Ishikawa (cell line): ENCODE data around the gene NTRK1.

ENCODE experiments used
- CEBPB ChIP-seq: IDR thresholded peaks from 2 replicates; pipeline ENCODE4 v1.6.1; 2012
- CREB1 ChIP-seq: IDR thresholded peaks from 2 replicates; pipeline ENCODE4 v1.6.1; 2012; ENCODE audit warnings: low read depth
- EGR1 ChIP-seq: IDR thresholded peaks from 2 replicates; pipeline ENCODE4 v1.6.1; 2012
- EP300 ChIP-seq: IDR thresholded peaks from 2 replicates; pipeline ENCODE4 v1.6.1; 2012; ENCODE audit warnings: borderline replicate concordance
- FOXM1 ChIP-seq: IDR thresholded peaks from 2 replicates; pipeline ENCODE4 v1.6.1; 2012; ENCODE audit warnings: low read depth, borderline replicate concordance
- NFIC ChIP-seq: IDR thresholded peaks from 2 replicates; pipeline ENCODE4 v1.6.1; 2012
- RAD21 ChIP-seq: IDR thresholded peaks from 2 replicates; pipeline ENCODE4 v1.6.1; 2012; ENCODE audit warnings: low read depth
- TAF1 ChIP-seq: IDR thresholded peaks from 2 replicates; pipeline ENCODE4 v1.6.1; 2012; ENCODE audit warnings: low read depth, mild to moderate bottlenecking
- TCF12 ChIP-seq: IDR thresholded peaks from 2 replicates; pipeline ENCODE4 v1.6.1; 2012; ENCODE audit warnings: low read depth
- TEAD4 ChIP-seq: IDR thresholded peaks from 2 replicates; pipeline ENCODE4 v1.6.1; 2012
- YY1 ChIP-seq: IDR thresholded peaks from 2 replicates; pipeline ENCODE4 v1.6.1; 2012; ENCODE audit warnings: low read depth
- ZBTB7A ChIP-seq: IDR thresholded peaks from 2 replicates; pipeline ENCODE4 v1.6.1; 2012; ENCODE audit warnings: low read depth
- TF ChIP-seq, protein P1 (sequence below): IDR thresholded peaks from 2 replicates; pipeline ENCODE4 v1.6.1; 2012; ENCODE audit warnings: low read depth, mild to moderate bottlenecking
- TF ChIP-seq, protein P2 (sequence below): IDR thresholded peaks from 2 replicates; pipeline ENCODE4 v1.6.1; 2012
- TF ChIP-seq, protein P3 (sequence below): IDR thresholded peaks from 2 replicates; pipeline ENCODE4 v1.6.1; 2012

The NTRK1 gene

DNA sequence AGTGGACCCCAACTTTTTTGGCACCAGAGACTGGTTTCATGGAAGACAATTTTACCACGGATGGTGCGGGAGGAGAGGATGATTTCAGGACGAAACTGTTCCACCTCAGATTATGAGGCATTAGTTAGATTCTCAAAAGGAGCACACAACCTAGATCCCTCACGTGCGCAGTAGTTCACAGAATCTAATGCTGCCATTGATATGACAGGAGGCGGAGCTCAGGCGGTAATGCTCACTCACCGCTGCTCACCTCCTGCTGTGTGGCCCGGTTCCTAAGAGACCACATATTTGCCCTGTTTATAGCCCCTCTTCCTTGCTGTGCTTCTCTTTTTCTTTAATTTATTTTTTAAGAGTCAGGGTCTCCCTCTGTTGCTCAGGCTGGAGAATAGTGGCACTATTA is 4.6 kb downstream of the NTRK1 start:
- TF ChIP-seq RAD21 (no peak), TAF1 (no peak), TCF12 (no peak), CEBPB (no peak), FOXM1 (no peak), TEAD4 (no peak)
- TF ChIP-seq, protein P1, sequence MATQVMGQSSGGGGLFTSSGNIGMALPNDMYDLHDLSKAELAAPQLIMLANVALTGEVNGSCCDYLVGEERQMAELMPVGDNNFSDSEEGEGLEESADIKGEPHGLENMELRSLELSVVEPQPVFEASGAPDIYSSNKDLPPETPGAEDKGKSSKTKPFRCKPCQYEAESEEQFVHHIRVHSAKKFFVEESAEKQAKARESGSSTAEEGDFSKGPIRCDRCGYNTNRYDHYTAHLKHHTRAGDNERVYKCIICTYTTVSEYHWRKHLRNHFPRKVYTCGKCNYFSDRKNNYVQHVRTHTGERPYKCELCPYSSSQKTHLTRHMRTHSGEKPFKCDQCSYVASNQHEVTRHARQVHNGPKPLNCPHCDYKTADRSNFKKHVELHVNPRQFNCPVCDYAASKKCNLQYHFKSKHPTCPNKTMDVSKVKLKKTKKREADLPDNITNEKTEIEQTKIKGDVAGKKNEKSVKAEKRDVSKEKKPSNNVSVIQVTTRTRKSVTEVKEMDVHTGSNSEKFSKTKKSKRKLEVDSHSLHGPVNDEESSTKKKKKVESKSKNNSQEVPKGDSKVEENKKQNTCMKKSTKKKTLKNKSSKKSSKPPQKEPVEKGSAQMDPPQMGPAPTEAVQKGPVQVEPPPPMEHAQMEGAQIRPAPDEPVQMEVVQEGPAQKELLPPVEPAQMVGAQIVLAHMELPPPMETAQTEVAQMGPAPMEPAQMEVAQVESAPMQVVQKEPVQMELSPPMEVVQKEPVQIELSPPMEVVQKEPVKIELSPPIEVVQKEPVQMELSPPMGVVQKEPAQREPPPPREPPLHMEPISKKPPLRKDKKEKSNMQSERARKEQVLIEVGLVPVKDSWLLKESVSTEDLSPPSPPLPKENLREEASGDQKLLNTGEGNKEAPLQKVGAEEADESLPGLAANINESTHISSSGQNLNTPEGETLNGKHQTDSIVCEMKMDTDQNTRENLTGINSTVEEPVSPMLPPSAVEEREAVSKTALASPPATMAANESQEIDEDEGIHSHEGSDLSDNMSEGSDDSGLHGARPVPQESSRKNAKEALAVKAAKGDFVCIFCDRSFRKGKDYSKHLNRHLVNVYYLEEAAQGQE, result no peak
- TF ChIP-seq, protein P2, sequence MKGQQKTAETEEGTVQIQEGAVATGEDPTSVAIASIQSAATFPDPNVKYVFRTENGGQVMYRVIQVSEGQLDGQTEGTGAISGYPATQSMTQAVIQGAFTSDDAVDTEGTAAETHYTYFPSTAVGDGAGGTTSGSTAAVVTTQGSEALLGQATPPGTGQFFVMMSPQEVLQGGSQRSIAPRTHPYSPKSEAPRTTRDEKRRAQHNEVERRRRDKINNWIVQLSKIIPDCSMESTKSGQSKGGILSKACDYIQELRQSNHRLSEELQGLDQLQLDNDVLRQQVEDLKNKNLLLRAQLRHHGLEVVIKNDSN, result no peak
- TF ChIP-seq, protein P3, sequence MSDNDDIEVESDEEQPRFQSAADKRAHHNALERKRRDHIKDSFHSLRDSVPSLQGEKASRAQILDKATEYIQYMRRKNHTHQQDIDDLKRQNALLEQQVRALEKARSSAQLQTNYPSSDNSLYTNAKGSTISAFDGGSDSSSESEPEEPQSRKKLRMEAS, result no peak

DNA sequence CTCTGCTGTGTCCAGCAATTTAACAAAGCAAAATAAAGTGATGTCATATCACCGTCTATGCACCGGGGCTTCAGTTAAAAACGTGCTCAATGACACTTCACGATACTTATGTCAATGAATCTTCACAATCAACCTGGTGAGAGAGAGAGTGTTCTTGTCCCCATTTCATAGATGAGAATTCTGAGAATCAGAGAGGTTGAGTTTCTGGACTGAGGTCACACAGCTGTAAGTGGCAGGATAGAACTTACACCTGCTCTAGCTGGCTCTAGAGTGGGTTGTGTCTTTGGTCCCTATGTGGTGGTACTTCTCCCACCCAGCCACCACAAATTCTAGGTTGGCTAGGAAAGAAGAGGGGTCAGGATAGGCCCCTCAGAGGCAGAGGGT is 5.2 kb downstream of the NTRK1 start:
- no peak for TF ChIP-seq FOXM1

DNA sequence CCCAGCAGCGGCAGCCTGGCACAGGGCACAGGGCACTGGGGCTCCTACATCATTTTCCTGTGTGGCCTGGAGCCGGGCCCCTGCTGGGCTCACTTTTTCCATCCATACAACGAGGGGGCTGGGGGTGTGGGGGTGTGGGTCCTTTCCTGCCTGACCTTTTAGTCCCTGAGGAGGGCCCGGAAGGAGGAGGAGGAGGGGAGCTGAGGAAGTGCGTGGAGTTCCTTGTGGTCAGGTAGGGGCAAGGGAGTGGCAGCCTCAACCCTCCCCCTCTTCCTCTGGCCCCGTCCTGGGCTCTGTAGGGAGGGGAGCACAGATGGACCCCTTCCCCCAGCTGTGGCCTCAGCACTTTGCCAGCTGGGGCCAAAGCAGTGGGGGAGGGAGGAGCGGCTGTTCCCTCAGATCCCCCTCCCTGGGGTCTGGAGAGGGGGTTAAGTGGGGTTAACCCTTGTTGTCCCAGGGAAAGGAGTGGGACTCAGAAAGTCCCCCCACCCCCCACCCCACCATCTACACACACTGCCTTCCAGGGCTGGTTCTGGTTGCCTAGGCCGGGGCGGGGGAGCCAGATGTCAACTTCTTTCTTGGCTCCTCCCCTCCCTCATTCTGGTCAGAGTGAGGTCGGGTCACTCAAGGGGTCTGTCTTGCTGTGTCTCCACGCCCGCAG is 5.7 kb downstream of the NTRK1 start:
- TF ChIP-seq NFIC, result no peak
- TF ChIP-seq, protein P3, result no peak
- no peak for TF ChIP-seq ZBTB7A
- no peak for TF ChIP-seq TEAD4

DNA sequence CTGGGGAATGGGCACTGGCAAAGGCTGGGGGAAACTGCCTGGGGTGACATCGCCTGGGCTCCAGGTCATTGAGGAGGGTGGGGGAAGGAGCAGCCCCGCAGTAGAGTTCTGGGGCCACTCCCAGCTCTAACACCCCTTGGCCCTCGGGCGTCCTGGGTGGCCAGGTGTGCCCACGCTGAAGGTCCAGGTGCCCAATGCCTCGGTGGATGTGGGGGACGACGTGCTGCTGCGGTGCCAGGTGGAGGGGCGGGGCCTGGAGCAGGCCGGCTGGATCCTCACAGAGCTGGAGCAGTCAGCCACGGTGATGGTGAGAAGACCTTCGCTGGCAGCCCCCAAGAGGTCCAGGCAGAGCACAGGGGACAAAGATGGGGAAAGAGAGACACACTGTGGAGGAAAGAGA is 7.7 kb downstream of the NTRK1 start:
- TF ChIP-seq EGR1 (no peak), ZBTB7A (no peak), EP300 (no peak), TAF1 (no peak), TEAD4 (no peak)
- TF ChIP-seq, protein P2, result no peak

DNA sequence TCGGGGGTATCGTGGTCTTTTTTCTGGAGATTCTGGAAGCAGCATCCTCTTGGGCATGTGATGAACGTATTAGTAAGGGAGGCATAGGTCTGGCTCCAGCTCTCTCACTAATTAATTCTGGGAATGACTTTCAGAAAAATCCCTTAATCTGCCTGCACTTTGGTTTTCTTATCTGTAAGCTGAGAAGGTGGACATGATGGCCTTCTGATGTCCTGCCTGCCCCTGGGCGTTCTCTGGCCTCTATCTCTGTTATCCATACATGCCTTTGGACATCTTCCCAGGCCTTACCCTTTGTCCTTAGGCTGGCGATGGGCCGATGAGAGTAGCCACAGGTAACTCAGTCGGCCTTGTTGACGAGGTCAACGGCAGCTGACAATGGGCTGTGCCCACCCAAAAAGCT is 8.8 kb downstream of the NTRK1 start:
- TF ChIP-seq EP300 (no peak), TCF12 (no peak), CEBPB (no peak), CREB1 (no peak), EGR1 (no peak), TAF1 (no peak)
- TF ChIP-seq, protein P2, result no peak
- TF ChIP-seq, protein P3, result no peak

DNA sequence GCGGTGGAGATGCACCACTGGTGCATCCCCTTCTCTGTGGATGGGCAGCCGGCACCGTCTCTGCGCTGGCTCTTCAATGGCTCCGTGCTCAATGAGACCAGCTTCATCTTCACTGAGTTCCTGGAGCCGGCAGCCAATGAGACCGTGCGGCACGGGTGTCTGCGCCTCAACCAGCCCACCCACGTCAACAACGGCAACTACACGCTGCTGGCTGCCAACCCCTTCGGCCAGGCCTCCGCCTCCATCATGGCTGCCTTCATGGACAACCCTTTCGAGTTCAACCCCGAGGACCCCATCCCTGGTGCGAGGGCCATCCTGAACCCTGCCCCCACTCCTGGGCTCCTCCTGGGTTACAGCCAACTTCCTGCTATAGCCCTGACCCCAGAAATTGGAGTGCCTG is 13.0 kb downstream of the NTRK1 start:
- TF ChIP-seq TEAD4, result no peak
- TF ChIP-seq FOXM1, result no peak
- TF ChIP-seq, protein P2, result no peak
- no peak for TF ChIP-seq YY1
- TF ChIP-seq ZBTB7A, result no peak
- TF ChIP-seq EP300, result no peak
- TF ChIP-seq CREB1, result no peak
- TF ChIP-seq RAD21, result no peak
- no peak for TF ChIP-seq TCF12
- TF ChIP-seq, protein P1, result no peak
- TF ChIP-seq CEBPB, result no peak
- TF ChIP-seq EGR1, result no peak
- no peak for TF ChIP-seq NFIC
- TF ChIP-seq, protein P3, result no peak
- TF ChIP-seq TAF1, result no peak
